ENCODE results near the gene SCN3A. TPM values are rescaled to one million over a fixed set of nuclear protein-coding genes. Genes with fewer than 3 reads are reported as not detected.

The SCN3A gene
- polyA plus RNA-seq, 1 donor (not counting 4 experiments of a cell fraction or from before 2014, with no cell fraction given): 0.01 TPM

DNA sequence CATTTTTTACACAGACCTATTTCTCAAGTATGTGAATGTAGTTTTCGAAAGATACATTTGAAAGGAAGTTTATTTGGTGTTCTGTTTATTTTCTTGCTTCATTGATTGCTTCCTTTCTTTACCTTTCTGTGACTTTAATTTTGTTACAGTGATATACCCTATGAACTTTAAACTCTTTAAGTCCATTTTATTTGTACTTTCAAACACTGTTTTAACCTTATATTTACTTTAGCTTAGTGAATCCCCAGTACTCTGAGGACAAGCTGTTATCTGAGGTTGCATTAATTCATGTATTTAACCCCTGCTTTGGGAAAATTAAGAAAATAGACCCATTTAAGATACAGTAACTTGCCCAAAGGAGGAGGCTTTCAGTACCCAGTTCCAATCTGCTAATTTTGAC is 93.5 kb downstream of the SCN3A start:
- Histone ChIP-seq H3K4me3 (ENCODE audit: control insufficient read depth in 2 of 3, extremely low read depth in 1 of 3, insufficient read depth in 2 of 3, low read depth in 1 of 3, low read length in 3 of 3) (no peak overlapping the region), H3K4me2 (ENCODE audit: control insufficient read depth, extremely low read depth, insufficient read depth, low read depth, low read length) (no peak overlapping the region), H3K27me3 (ENCODE audit: control insufficient read depth, extremely low read depth, insufficient read depth, low read length) (no peaks in the 10 kb centered on the region), H3K9me1 (ENCODE audit: control insufficient read depth, extremely low read depth, insufficient read depth, low read length) (no peaks in the 10 kb centered on the region), H4K20me1 (ENCODE audit: control insufficient read depth, extremely low read depth, insufficient read depth, low read length) (no peaks in the 10 kb centered on the region), H3K27ac (ENCODE audit: control insufficient read depth, insufficient read depth, low read length) (no peak overlapping the region), H2AFZ (ENCODE audit: control insufficient read depth, low read length) (no peak overlapping the region), H3K36me3 (ENCODE audit: control insufficient read depth in 2 of 2, extremely low read depth in 1 of 2, insufficient read depth in 2 of 2, low read length in 2 of 2) (no peaks in the 10 kb centered on the region), H3K9ac (ENCODE audit: control insufficient read depth, extremely low read depth, insufficient read depth, low read length) (no peak overlapping the region), H3K9me3 (ENCODE audit: control insufficient read depth, low read depth, low read length) (no peaks in the 10 kb centered on the region), H3K4me1 (ENCODE audit: control insufficient read depth, extremely low read depth, insufficient read depth, low read length) (peaks cover 3% of the 10 kb centered on the region), H3K79me2 (ENCODE audit: control insufficient read depth, insufficient read depth, low read length) (no peaks in the 10 kb centered on the region)
- FAIRE-seq: no peak
- TF ChIP-seq, protein P1, sequence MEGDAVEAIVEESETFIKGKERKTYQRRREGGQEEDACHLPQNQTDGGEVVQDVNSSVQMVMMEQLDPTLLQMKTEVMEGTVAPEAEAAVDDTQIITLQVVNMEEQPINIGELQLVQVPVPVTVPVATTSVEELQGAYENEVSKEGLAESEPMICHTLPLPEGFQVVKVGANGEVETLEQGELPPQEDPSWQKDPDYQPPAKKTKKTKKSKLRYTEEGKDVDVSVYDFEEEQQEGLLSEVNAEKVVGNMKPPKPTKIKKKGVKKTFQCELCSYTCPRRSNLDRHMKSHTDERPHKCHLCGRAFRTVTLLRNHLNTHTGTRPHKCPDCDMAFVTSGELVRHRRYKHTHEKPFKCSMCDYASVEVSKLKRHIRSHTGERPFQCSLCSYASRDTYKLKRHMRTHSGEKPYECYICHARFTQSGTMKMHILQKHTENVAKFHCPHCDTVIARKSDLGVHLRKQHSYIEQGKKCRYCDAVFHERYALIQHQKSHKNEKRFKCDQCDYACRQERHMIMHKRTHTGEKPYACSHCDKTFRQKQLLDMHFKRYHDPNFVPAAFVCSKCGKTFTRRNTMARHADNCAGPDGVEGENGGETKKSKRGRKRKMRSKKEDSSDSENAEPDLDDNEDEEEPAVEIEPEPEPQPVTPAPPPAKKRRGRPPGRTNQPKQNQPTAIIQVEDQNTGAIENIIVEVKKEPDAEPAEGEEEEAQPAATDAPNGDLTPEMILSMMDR (optimal IDR thresholded peaks at IDR 0.05 in 1 of 3, IDR thresholded peaks at IDR 0.05 in 1 of 3, conservative IDR thresholded peaks at IDR 0.05 in 1 of 3; ENCODE audit: extremely low read depth in 1 of 3, insufficient read depth in 2 of 3, low read length in 3 of 3): no peak
- no peak for TF ChIP-seq EZH2 (IDR thresholded peaks at IDR 0.05; ENCODE audit: low read length)
- dilution Hi-C loops (cut with MboI; ENCODE audit: extremely low pct_ligation_motif_present, low sequenced_read_pairs): no loop called here
- no peak for DNase-seq (ENCODE audit: low read depth, low spot score)

DNA sequence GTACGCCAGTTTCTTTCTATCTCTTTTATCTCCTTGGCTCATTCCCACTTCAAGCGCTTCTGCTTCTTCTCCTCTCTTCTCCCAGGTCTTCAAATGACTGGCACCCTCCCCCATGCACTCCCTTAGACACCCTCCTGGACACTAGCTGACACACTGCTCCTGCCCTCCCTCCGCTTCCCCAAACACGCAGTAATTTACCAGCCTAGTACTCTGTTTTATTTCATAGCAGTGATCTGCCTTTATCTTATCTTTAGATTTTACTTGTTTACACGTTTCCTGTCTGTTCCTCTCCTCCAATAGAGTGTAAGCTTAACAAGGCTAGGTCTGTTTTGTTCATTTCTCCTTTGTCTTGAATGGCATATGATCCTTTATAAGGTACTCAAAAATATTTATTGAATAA is 93.9 kb downstream of the SCN3A start:
- Histone ChIP-seq H2AFZ (ENCODE audit: control insufficient read depth, low read length) (no peak overlapping the region), H3K9me3 (ENCODE audit: control insufficient read depth, low read depth, low read length) (no peaks in the 10 kb centered on the region), H3K9ac (ENCODE audit: control insufficient read depth, extremely low read depth, insufficient read depth, low read length) (no peak overlapping the region), H3K27me3 (ENCODE audit: control insufficient read depth, extremely low read depth, insufficient read depth, low read length) (no peaks in the 10 kb centered on the region), H3K4me1 (ENCODE audit: control insufficient read depth, extremely low read depth, insufficient read depth, low read length) (peaks cover 3% of the 10 kb centered on the region), H3K36me3 (ENCODE audit: control insufficient read depth in 2 of 2, extremely low read depth in 1 of 2, insufficient read depth in 2 of 2, low read length in 2 of 2) (no peaks in the 10 kb centered on the region), H3K79me2 (ENCODE audit: control insufficient read depth, insufficient read depth, low read length) (no peaks in the 10 kb centered on the region), H3K4me2 (ENCODE audit: control insufficient read depth, extremely low read depth, insufficient read depth, low read depth, low read length) (no peak overlapping the region), H4K20me1 (ENCODE audit: control insufficient read depth, extremely low read depth, insufficient read depth, low read length) (no peaks in the 10 kb centered on the region), H3K4me3 (ENCODE audit: control insufficient read depth in 2 of 3, extremely low read depth in 1 of 3, insufficient read depth in 2 of 3, low read depth in 1 of 3, low read length in 3 of 3) (no peak overlapping the region), H3K27ac (ENCODE audit: control insufficient read depth, insufficient read depth, low read length) (no peak overlapping the region), H3K9me1 (ENCODE audit: control insufficient read depth, extremely low read depth, insufficient read depth, low read length) (no peaks in the 10 kb centered on the region)
- dilution Hi-C loops (cut with MboI; ENCODE audit: extremely low pct_ligation_motif_present, low sequenced_read_pairs): no loop called here
- TF ChIP-seq, protein P1 (optimal IDR thresholded peaks at IDR 0.05 in 1 of 3, IDR thresholded peaks at IDR 0.05 in 1 of 3, conservative IDR thresholded peaks at IDR 0.05 in 1 of 3; ENCODE audit: extremely low read depth in 1 of 3, insufficient read depth in 2 of 3, low read length in 3 of 3): no peak
- no peak for TF ChIP-seq EZH2 (IDR thresholded peaks at IDR 0.05; ENCODE audit: low read length)
- no peak for DNase-seq (ENCODE audit: low read depth, low spot score)
- FAIRE-seq: no peak
